ENCODE measurements around the gene BORCS5. TPM values are rescaled to one million over a fixed set of nuclear protein-coding genes. Genes with fewer than 3 reads are reported as not detected.

The BORCS5 gene
- total RNA-seq, 1 experiment from 2014 or later, result 25.7 TPM

- Mint-ChIP-seq H3K4me1 (ENCODE audit: low read depth, unreplicated experiment) (peaks cover 31% of the 10 kb centered on the region), H3K9me3 (ENCODE audit: unreplicated experiment) (no peaks in the 10 kb centered on the region), H3K27ac (ENCODE audit: unreplicated experiment) (no peak overlapping the region), H3K36me3 (ENCODE audit: insufficient read depth, unreplicated experiment) (peaks cover 33% of the 10 kb centered on the region), H3K4me3 (ENCODE audit: unreplicated experiment) (no peak overlapping the region), H3K27me3 (ENCODE audit: insufficient read depth, unreplicated experiment) (no peaks in the 10 kb centered on the region)
- no peak overlapping the region for H3K4me3 ChIP-seq (ENCODE audit: low read depth, low read length)
- ChIA-PET POLR2A (no interaction called here), CTCF (no interaction called here)
- no peaks in the 10 kb centered on the region for H3K27me3 ChIP-seq (replicated peaks; ENCODE audit: control insufficient read depth, insufficient read depth, low read length)
- DNase-seq, result no peak
- BruUV-seq (replicated peaks), result no TSS peak
- no peaks in the 10 kb centered on the region for H3K36me3 ChIP-seq (ENCODE audit: control insufficient read depth, insufficient read depth, low read length)
- intact Hi-C loops (cut with micrococcal nuclease; ENCODE audit: unreplicated experiment), result no loop called here
- 0 out of 2 replicates have a peak, but pooled peaks cover 4% of the 10 kb centered on the region for H3K9me3 ChIP-seq
- peaks cover 28% of the 10 kb centered on the region for H3K4me1 ChIP-seq
- TF ChIP-seq CTCF (IDR thresholded peaks at IDR 0.05; ENCODE audit: insufficient read depth in 1 of 2, low read depth in 1 of 2, low read length in 1 of 2, severe bottlenecking in 1 of 2, unreplicated experiment in 1 of 2), result no peak
These were observed 153.3 kb downstream of the BORCS5 start for GRCh38 chr12:12510141-12510540.

- H3K4me1 Mint-ChIP-seq (ENCODE audit: low read depth, unreplicated experiment), result peaks cover 27% of the 10 kb centered on the region
- intact Hi-C loops (cut with micrococcal nuclease; ENCODE audit: unreplicated experiment), result no loop called here
- peaks cover 24% of the 10 kb centered on the region for H3K4me1 ChIP-seq
- H3K27me3 ChIP-seq (replicated peaks; ENCODE audit: control insufficient read depth, insufficient read depth, low read length), result no peaks in the 10 kb centered on the region
- BruUV-seq (replicated peaks), result no TSS peak
- H3K36me3 Mint-ChIP-seq (ENCODE audit: insufficient read depth, unreplicated experiment), result peaks cover 33% of the 10 kb centered on the region
- 0 out of 2 replicates have a peak, but pooled peaks cover 4% of the 10 kb centered on the region for H3K9me3 ChIP-seq
- H3K4me3 ChIP-seq (ENCODE audit: low read depth, low read length), result no peak overlapping the region
- ChIA-PET CTCF (interaction anchor here (0.6 kb wide), 1 partner anchor 25 kb away, joined by 3 read pairs; no protein-coding TSS in a partner anchor), POLR2A (no interaction called here)
- no peaks in the 10 kb centered on the region for H3K9me3 Mint-ChIP-seq (ENCODE audit: unreplicated experiment)
- H3K4me3 Mint-ChIP-seq (ENCODE audit: unreplicated experiment), result no peak overlapping the region
- DNase-seq, result no peak
- no peaks in the 10 kb centered on the region for H3K27me3 Mint-ChIP-seq (ENCODE audit: insufficient read depth, unreplicated experiment)
- TF ChIP-seq CTCF (IDR thresholded peaks at IDR 0.05; ENCODE audit: insufficient read depth in 1 of 2, low read depth in 1 of 2, low read length in 1 of 2, severe bottlenecking in 1 of 2, unreplicated experiment in 1 of 2), result no peak
- H3K27ac Mint-ChIP-seq (ENCODE audit: unreplicated experiment), result no peak overlapping the region
- no peaks in the 10 kb centered on the region for H3K36me3 ChIP-seq (ENCODE audit: control insufficient read depth, insufficient read depth, low read length)
These were observed 153.7 kb downstream of the BORCS5 start for GRCh38 chr12:12510551-12510950.

- ChIA-PET CTCF (interaction anchor here (0.6 kb wide), 1 partner anchor 26 kb away, joined by 3 read pairs; no protein-coding TSS in a partner anchor), POLR2A (no interaction called here)
- Histone ChIP-seq H3K4me3 (ENCODE audit: low read depth, low read length) (no peak overlapping the region), H3K4me1 (peaks cover 17% of the 10 kb centered on the region), H3K27me3 (replicated peaks; ENCODE audit: control insufficient read depth, insufficient read depth, low read length) (no peaks in the 10 kb centered on the region), H3K36me3 (ENCODE audit: control insufficient read depth, insufficient read depth, low read length) (no peaks in the 10 kb centered on the region), H3K9me3 (0 out of 2 replicates have a peak, but pooled peaks cover 4% of the 10 kb centered on the region)
- intact Hi-C loops (cut with micrococcal nuclease; ENCODE audit: unreplicated experiment), result no loop called here
- no peaks in the 10 kb centered on the region for H3K27me3 Mint-ChIP-seq (ENCODE audit: insufficient read depth, unreplicated experiment)
- TF ChIP-seq CTCF (IDR thresholded peaks at IDR 0.05; ENCODE audit: insufficient read depth in 1 of 2, low read depth in 1 of 2, low read length in 1 of 2, severe bottlenecking in 1 of 2, unreplicated experiment in 1 of 2), result no peak
- H3K9me3 Mint-ChIP-seq (ENCODE audit: unreplicated experiment), result no peaks in the 10 kb centered on the region
- no peak for DNase-seq
- no peak overlapping the region for H3K4me3 Mint-ChIP-seq (ENCODE audit: unreplicated experiment)
- no peak overlapping the region for H3K27ac Mint-ChIP-seq (ENCODE audit: unreplicated experiment)
- H3K4me1 Mint-ChIP-seq (ENCODE audit: low read depth, unreplicated experiment), result peaks cover 21% of the 10 kb centered on the region
- BruUV-seq (replicated peaks), result no TSS peak
- H3K36me3 Mint-ChIP-seq (ENCODE audit: insufficient read depth, unreplicated experiment), result peaks cover 38% of the 10 kb centered on the region
These were observed 154.3 kb downstream of the BORCS5 start for GRCh38 chr12:12511021-12511783.

Measured in Caco-2 (cell line).